Endothelial cell of umbilical vein (primary cell): Measurements from ENCODE around the gene ARG1. TPM values are rescaled to one million over a fixed set of nuclear protein-coding genes. Genes with fewer than 3 reads are reported as not detected.

Source experiments
- BruUV-seq: library from RNA; stranded (reverse); fragments of 400-500 nt; replicated peaks from 2 replicates; lab custom pipeline; 2021; lab: Mats Ljungman, UMichigan
- CTCF ChIA-PET: fragments of 300-600, 350-600 bp; sonication (Branson Sonifier 250); formaldehyde crosslinking; loops from one replicate; lab custom pipeline; 2021; ENCODE audit warnings: antibody characterized with exemption, inconsistent platforms; lab: Charles Lee
- POLR2A ChIA-PET: fragments of 300-600, 350-600 bp; sonication (Branson Sonifier 250); formaldehyde crosslinking; loops from one replicate; lab custom pipeline; 2021; ENCODE audit warnings: antibody characterized with exemption, inconsistent platforms; lab: Charles Lee
- DNase-seq: peaks from one replicate; pipeline ENCODE4 v3.0.0-alpha.2; 2011; ENCODE audit warnings: low read depth, low spot score
- FAIRE-seq: peaks from 2 replicates; lab custom pipeline; 2011; peaks lifted over from hg19 to GRCh38; lab: Jason Lieb, UNC
- H2AFZ ChIP-seq: 2 replicates; pipeline ENCODE4 v1.6.0; 2012; ENCODE audit warnings: low read depth, low read length, control low read depth, inconsistent platforms
- H3K27ac ChIP-seq: 2 replicates; pipeline ENCODE4 v1.5.1; 2011; ENCODE audit warnings: low read depth, mild to moderate bottlenecking, control low read depth, low read length, moderate library complexity; ENCODE audit not compliant: insufficient read depth
- H3K27me3 ChIP-seq, 2 experiments: 2 replicates each; pipeline versions ENCODE4 v1.6.0 to v1.6.1; 2011; ENCODE audit warnings: low read length in 2 of 2, mixed read lengths in 1 of 2; ENCODE audit not compliant: control insufficient read depth in 2 of 2, insufficient read depth in 2 of 2
- H3K36me3 ChIP-seq, 2 experiments: 2 replicates in 1 of 2; 3 replicates in 1 of 2; pipeline ENCODE4 v1.5.1; 2011; ENCODE audit warnings: low read length in 2 of 2, mild to moderate bottlenecking in 1 of 2, moderate library complexity in 1 of 2; ENCODE audit not compliant: control insufficient read depth in 2 of 2, insufficient read depth in 2 of 2; ENCODE audit errors: extremely low read depth in 1 of 2
- H3K4me1 ChIP-seq: 3 replicates; pipeline ENCODE4 v1.5.1; 2011; ENCODE audit warnings: mild to moderate bottlenecking, low read length; ENCODE audit not compliant: control insufficient read depth, insufficient read depth; ENCODE audit errors: extremely low read depth
- H3K4me2 ChIP-seq: 2 replicates; pipeline ENCODE4 v1.6.1; 2011; ENCODE audit warnings: low read length, control low read depth, mixed read lengths; ENCODE audit not compliant: insufficient read depth
- H3K4me3 ChIP-seq, 3 experiments: fragments of 200-600 bp in 1 of 3; sonication (generic), shearing (Covaris generic) in 1 of 3; replicated peaks in 1 of 3; 2 replicates each; pipeline ENCODE4 v1.5.1; 2011 to 2016; ENCODE audit warnings: control low read depth in 3 of 3, low read length in 3 of 3, mild to moderate bottlenecking in 2 of 3, inconsistent platforms in 1 of 3, low read depth in 1 of 3, moderate library complexity in 1 of 3; ENCODE audit not compliant: insufficient read depth in 1 of 3
- H3K79me2 ChIP-seq: 2 replicates; pipeline ENCODE4 v1.6.0; 2012; ENCODE audit warnings: low read length, inconsistent platforms; ENCODE audit not compliant: control insufficient read depth, insufficient read depth
- H3K9ac ChIP-seq: replicated peaks from 2 replicates; pipeline ENCODE3; 2011; ENCODE audit warnings: low read length, control low read depth; ENCODE audit not compliant: insufficient read depth; ENCODE audit errors: extremely low read depth
- H3K9me1 ChIP-seq: replicated peaks from 3 replicates; pipeline ENCODE4 v1.6.0; 2011; ENCODE audit warnings: mild to moderate bottlenecking, low read length; ENCODE audit not compliant: control insufficient read depth, insufficient read depth; ENCODE audit errors: extremely low read depth
- H3K9me3 ChIP-seq: replicated peaks from 2 replicates; pipeline ENCODE4 v1.5.1; 2012; ENCODE audit warnings: low read length, inconsistent platforms; ENCODE audit not compliant: control insufficient read depth, insufficient read depth
- H4K20me1 ChIP-seq: replicated peaks from 2 replicates; pipeline ENCODE3; 2011; ENCODE audit warnings: mild to moderate bottlenecking, low read length; ENCODE audit not compliant: control insufficient read depth, insufficient read depth; ENCODE audit errors: extremely low read depth
- EZH2 ChIP-seq: IDR thresholded peaks from 2 replicates; pipeline ENCODE4 v1.6.1; 2012; ENCODE audit warnings: borderline replicate concordance, low read depth, mild to moderate bottlenecking, moderate library complexity, low read length, inconsistent platforms; ENCODE audit not compliant: severe bottlenecking
- FOS ChIP-seq: IDR thresholded peaks from 2 replicates; pipeline ENCODE4 v1.6.1; 2011; ENCODE audit warnings: mild to moderate bottlenecking, low read length, moderate library complexity, borderline replicate concordance; ENCODE audit not compliant: insufficient read depth
- GATA2 ChIP-seq: IDR thresholded peaks from 2 replicates; pipeline ENCODE4 v1.7.0; 2011; ENCODE audit warnings: low read depth, mild to moderate bottlenecking, moderate library complexity, mixed read lengths, low read length; ENCODE audit not compliant: insufficient read length, insufficient read depth
- JUN ChIP-seq: IDR thresholded peaks from 2 replicates; pipeline ENCODE4 v1.6.1; 2011; ENCODE audit warnings: borderline replicate concordance, low read depth; ENCODE audit not compliant: insufficient read length, insufficient read depth
- MYC ChIP-seq: IDR thresholded peaks from one replicate; pipeline ENCODE4 v1.6.1; 2011; ENCODE audit warnings: mild to moderate bottlenecking, low read depth, low read length
- POLR2A ChIP-seq: IDR thresholded peaks from 2 replicates; pipeline ENCODE4 v1.6.1; 2012; ENCODE audit warnings: low read depth, mild to moderate bottlenecking, control low read depth, low read length
- POLR2AphosphoS5 ChIP-seq: IDR thresholded peaks from 2 replicates; pipeline ENCODE4 v1.6.1; 2012; ENCODE audit warnings: low read depth, mild to moderate bottlenecking, control low read depth, low read length, moderate library complexity; ENCODE audit not compliant: insufficient read depth
- dilution Hi-C: fragments of 300-500 bp; cut with MboI; formaldehyde crosslinking; loops from one replicate; pipeline ENCODE4 v1.15.0; 2019; ENCODE audit warnings: low sequenced_read_pairs; ENCODE audit not compliant: extremely low pct_ligation_motif_present
- intact Hi-C: fragments of 100-400 bp; cut with micrococcal nuclease; formaldehyde crosslinking; loops from one replicate; pipeline ENCODE4 v1.10.0; 2022
- polyA plus RNA-seq, 4 experiments: library from polyadenylated mRNA; depleted of rRNA in 3 of 4; stranded (reverse) in 3 of 4; unstranded in 1 of 4; fragments of >200 nt; gene quantifications; 2 replicates each; pipeline versions ENCODE4 v1.2.1 to v1.2.3, GENCODE V29; 2011 to 2012; ENCODE audit warnings: missing spikeins in 1 of 4
- total RNA-seq: library from RNA; stranded (reverse); gene quantifications from 2 replicates; pipeline ENCODE4 v1.2.3, GENCODE V29; 2021
- TF ChIP-seq, protein P1 (sequence below), 2 donors: IDR thresholded peaks; 1 replicate in 1 of 2; 2 replicates in 1 of 2; pipeline ENCODE4 v1.5.1; 2011; ENCODE audit warnings: low read length in 2 of 2, mild to moderate bottlenecking in 2 of 2, moderate library complexity in 2 of 2, control low read depth in 1 of 2, inconsistent platforms in 1 of 2, low read depth in 1 of 2; ENCODE audit not compliant: insufficient read depth in 1 of 2; ENCODE audit errors: extremely low read depth in 1 of 2
- TF ChIP-seq, protein P2 (sequence below): IDR thresholded peaks from 2 replicates; pipeline ENCODE4 v1.6.1; 2011; ENCODE audit not compliant: insufficient read depth, insufficient read length

ARG1 gene
- total and polyA plus RNA-seq, 2 donors (not counting 3 experiments of a cell fraction or from before 2014, with no cell fraction given): not detected

DNA sequence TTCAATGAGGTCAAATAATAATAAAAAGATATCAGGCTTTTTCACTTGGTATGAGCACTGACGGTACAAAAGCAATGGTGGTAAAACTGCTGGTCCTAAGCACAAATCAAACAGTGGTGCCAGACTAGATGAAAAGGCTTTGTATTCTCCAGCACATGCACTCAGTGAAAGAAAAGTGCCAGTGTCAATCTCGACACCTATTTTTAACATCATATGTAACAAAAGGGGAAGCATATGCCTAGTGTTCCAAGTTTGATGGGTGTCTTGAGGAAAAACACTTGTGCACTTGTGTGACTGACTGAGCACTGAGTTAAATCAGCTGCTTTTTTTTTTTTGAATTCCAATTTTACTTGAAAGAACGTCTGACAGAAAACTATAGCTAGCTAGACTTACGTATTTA lies 27.7 kb downstream of the ARG1 start:
- H3K36me3 ChIP-seq: peaks cover 9 to 32% of the 10 kb centered on the region in 2 experiments
- intact Hi-C loops: no loop called here
- no peak for FAIRE-seq

More for the DNA sequence above, 27.7 kb downstream of the ARG1 start:
- Histone ChIP-seq H3K9me1 (no peaks in the 10 kb centered on the region), H3K27ac (no peak overlapping the region), H3K9me3 (no peaks in the 10 kb centered on the region), H3K4me2 (no peak overlapping the region), H3K4me1 (no peaks in the 10 kb centered on the region), H3K27me3 (no peaks in the 10 kb centered on the region), H4K20me1 (no peaks in the 10 kb centered on the region), H3K9ac (no peak overlapping the region), H2AFZ (no peak overlapping the region), H3K4me3 (no peak overlapping the region), H3K79me2 (no peaks in the 10 kb centered on the region)
- dilution Hi-C loops: no loop called here
- TF ChIP-seq, protein P1, sequence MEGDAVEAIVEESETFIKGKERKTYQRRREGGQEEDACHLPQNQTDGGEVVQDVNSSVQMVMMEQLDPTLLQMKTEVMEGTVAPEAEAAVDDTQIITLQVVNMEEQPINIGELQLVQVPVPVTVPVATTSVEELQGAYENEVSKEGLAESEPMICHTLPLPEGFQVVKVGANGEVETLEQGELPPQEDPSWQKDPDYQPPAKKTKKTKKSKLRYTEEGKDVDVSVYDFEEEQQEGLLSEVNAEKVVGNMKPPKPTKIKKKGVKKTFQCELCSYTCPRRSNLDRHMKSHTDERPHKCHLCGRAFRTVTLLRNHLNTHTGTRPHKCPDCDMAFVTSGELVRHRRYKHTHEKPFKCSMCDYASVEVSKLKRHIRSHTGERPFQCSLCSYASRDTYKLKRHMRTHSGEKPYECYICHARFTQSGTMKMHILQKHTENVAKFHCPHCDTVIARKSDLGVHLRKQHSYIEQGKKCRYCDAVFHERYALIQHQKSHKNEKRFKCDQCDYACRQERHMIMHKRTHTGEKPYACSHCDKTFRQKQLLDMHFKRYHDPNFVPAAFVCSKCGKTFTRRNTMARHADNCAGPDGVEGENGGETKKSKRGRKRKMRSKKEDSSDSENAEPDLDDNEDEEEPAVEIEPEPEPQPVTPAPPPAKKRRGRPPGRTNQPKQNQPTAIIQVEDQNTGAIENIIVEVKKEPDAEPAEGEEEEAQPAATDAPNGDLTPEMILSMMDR (IDR thresholded peaks at IDR 0.05; ENCODE audit: extremely low read depth in 1 of 2, insufficient read depth in 1 of 2, low read depth in 1 of 2, low read length in 2 of 2): no peak
- TF ChIP-seq, protein P2, sequence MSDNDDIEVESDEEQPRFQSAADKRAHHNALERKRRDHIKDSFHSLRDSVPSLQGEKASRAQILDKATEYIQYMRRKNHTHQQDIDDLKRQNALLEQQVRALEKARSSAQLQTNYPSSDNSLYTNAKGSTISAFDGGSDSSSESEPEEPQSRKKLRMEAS: no peak
- no peak for TF ChIP-seq JUN
- TF ChIP-seq GATA2: no peak
- no peak for TF ChIP-seq POLR2A
- TF ChIP-seq EZH2: no peak
- no peak for TF ChIP-seq MYC
- TF ChIP-seq FOS: no peak
- no peak for TF ChIP-seq POLR2AphosphoS5
- ChIA-PET POLR2A (interaction anchor here (0.8 kb wide), 1 partner anchor 10 kb away, joined by 5 read pairs; no protein-coding TSS in a partner anchor), CTCF (interaction anchor here (1.0 kb wide), 1 partner anchor 17 kb away, joined by 3 read pairs; no protein-coding TSS in a partner anchor)
- no TSS peak for BruUV-seq
- no peak for DNase-seq
